ENCODE results near the gene SLC6A2.
A peak's percentile ranks its signal among the peaks of the same experiment; 100 is the strongest.

The SLC6A2 gene

DNA sequence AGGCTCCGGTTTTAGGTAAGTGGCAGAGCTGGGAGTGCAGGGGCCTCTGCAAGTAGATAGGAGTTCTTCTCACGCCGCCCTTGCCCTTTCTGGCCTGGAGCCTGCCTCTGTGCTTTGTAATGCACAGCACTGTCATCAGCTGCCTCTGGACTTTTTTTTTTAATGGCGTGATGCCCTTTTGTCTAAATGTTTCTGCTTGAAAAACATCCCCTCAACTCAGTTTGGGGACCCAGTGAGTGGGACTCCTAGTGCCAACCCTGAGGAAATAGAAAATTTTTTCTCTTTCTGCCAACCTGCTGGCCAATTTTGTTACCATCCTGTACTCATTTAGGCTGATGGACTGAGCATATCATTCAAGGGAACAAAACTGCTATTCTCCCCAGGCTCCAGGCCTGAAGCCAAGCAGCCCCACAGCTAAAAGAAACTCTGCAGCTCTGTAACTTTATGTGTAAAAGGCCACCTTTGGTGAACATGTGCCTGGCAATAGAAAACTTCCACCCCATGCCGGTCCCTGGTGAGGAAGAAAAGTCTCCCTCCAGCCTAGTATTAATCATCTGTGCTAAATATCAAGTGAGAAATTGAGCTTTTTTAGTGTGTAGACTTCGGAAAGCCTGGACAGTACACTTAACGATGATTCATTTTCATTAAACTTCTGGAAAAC, 22.5 kb downstream of the SLC6A2 start:
- no peak for DNase-seq

DNA sequence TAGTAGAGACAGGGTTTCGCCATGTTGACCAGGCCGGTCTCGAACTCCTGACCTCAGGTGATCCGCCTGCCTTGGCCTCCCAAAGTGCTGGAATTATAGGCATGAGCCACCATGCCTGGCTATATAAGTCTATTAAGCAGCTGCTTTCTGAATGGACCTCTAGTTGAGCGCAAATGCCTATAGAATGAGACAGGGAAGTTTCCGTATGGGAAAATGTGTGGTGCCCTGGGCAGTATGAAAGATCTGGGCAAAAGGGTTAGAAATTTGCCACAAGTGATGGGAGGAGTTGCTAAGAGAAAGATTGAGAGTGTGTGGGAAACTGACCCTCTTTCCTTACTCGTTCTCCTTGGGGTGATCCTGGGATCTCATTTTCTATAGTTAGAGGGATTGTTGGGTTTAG, 26.3 kb downstream of the SLC6A2 start:
- DNase-seq = no peak

- DNase-seq = no peak
These were observed 30.2 kb downstream of the SLC6A2 start for GRCh38 chr16:55685973-55686372.

DNA sequence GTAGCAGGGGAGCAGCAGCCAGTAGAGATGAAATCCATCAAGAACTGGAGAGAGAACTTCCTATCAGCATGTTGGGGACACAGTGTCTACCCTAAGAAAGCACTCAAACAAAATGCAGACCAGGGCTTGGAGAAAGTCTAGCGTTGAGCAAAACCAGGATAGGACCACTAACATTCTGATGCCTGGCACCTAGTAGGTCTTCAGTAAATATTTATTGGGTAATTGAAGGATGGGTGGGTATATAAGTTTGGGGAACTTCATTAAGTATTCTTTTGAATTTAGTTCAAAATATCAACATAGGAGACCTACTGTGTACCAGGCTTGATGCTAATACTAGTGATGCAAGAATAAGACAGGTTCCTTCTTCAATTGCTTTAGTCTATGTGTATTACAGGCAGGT, 30.9 kb downstream of the SLC6A2 start:
- DNase-seq = no peak

GRCh38 chr16:55687802-55688201, 32.0 kb downstream of the SLC6A2 start:
- DNase-seq = no peak

GRCh38 chr16:55690841-55691240, 35.1 kb downstream of the SLC6A2 start:
- no peak for DNase-seq

GRCh38 chr16:55691771-55692170, 36.0 kb downstream of the SLC6A2 start:
- DNase-seq = no peak

- no peak for DNase-seq
These were observed 39.8 kb downstream of the SLC6A2 start for GRCh38 chr16:55695595-55695994.

DNA sequence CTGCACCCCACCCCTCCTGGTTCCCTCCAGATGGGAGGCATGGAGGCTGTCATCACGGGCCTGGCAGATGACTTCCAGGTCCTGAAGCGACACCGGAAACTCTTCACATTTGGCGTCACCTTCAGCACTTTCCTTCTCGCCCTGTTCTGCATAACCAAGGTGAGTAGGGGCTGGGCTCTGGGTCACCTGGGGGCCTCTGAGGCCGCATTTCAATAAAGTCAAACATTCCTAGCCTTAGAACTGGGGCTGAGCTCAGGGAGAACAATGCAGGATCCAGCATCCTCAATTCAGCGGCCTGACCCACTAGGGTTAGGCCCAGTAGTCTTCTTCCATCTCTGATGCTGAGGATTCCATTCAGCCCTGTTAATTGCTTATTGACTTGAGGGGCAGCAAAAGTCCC, 42.1 kb downstream of the SLC6A2 start:
- no peak for DNase-seq

- DNase-seq = no peak
These were observed 42.5 kb downstream of the SLC6A2 start for GRCh38 chr16:55698331-55698730.

DNA sequence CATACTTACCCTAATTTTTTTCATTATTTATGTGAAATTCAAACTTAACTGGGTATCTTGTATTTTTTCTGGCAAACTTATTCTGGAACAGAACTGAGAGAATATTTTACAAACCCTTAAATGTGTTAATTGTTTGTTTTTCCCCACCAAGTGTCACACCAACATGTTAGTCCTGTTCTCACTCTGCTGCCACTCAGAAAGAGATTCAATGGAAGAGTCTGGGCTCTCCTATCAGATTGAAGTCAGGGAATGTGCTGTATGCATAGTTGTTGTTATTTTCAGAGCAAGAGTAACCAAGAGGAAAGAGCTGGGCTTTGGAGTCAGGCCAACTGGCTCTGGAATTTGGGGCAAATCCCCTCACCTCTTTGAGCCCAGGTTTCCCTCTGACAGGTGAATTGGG, 43.2 kb downstream of the SLC6A2 start:
- no peak for DNase-seq

DNA sequence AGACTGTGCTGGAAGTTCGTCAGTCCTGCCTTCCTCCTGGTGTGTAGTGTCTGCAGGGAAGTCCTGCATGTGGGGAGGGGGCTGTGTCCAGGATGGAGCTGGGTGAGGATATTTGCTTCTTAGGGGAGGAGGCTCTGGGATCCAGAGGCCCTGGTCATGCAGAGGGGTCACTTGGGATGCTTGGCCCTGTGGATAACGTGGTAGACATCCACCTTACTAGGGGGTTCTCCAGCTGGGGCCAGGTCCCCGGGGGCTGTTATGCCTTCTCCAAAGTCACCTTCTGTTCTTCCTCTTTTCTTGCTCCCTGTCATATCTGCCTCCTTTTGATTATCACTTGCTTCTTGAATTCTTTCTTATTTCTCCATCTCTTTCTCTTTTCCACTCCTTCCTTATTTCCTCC, 43.8 kb downstream of the SLC6A2 start:
- no peak for DNase-seq

DNA sequence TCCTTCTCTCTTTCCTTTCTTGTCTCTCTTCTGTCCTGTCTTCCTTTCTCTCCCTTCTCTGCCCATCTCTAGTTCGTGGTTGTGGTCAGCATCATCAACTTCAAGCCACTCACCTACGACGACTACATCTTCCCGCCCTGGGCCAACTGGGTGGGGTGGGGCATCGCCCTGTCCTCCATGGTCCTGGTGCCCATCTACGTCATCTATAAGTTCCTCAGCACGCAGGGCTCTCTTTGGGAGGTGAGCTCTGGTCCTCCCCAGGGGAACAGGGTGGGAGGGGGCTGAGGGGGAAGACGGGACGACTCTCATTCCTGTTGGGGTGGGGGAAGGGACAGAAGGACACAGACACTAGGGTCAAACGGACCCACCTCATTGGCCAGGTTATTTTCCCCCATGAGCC, 44.3 kb downstream of the SLC6A2 start:
- DNase-seq = no peak

DNA sequence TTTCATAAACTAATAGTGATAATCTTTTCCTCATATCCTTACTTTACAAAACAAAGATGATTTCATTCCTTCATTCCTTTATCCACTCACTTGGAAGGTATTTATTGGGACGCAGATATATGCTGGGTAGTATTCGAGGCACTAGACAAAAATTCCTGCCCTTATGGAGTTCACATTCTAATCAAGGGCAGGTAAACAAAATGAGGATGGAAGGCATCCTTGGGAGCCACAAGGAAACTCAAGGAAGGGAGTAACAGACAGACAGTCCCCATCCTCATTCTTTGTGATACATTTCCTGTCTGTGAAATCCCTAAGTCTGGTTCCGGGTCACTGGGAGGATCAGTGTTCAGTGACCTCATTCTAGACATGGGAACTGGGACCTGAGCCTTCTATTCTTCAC, 45.2 kb downstream of the SLC6A2 start:
- no peak for DNase-seq

GRCh38 chr16:55701442-55702319, 45.9 kb downstream of the SLC6A2 start:
- DNase-seq = peak; percentile 46

GRCh38 chr16:55703003-55704001, 47.5 kb downstream of the SLC6A2 start:
- no peak for DNase-seq

GRCh38 chr16:55706739-55707384, 51.1 kb downstream of the SLC6A2 start:
- no peak for DNase-seq

DNA sequence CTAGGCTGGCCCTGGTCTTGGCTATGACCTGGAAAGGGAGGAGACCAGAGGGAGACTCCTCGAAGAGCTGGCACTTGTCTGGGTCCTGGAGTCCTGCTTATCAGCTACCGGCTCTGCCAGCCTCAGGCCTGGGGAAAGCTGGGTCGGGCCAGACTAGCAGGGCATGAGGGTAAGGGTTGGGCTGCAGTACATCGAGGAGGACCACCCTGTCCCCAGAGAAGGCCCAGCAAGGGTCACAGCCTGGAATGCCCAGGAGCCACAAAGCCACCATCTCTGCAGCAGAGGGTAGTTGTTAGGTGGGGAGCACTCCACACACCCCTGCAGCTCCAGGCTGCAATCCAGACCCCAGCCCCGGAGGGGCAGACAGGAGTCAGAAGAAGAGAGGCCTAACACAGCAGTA, 54.0 kb downstream of the SLC6A2 start:
- no peak for DNase-seq

- no peak for DNase-seq
These were observed 54.7 kb downstream of the SLC6A2 start for GRCh38 chr16:55710466-55710865.

- peak; percentile 54 for DNase-seq
These were observed 56.4 kb downstream of the SLC6A2 start for GRCh38 chr16:55711959-55712876.

DNA sequence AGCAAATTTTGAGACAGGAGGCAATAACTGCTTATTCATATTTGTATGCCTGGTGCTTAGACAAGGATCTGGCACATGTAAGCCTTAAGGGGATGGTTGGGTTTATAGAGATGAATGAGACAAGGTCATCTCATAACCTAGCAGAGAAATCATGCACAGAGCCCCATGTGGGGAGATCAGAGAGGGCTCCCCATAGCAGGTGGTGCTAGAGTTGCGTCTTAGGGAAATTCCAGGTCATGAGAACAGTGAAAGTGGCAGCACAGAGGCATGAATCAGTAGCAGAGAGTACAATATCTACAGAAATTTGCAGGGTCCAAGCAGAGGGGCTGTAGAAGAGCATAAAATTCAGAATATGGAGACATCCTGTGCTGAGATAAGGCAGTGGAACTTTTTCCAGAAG, 57.3 kb downstream of the SLC6A2 start:
- DNase-seq = no peak

- no peak for DNase-seq
These were observed 61.5 kb downstream of the SLC6A2 start for GRCh38 chr16:55717326-55717725.

Measured in stimulated activated CD4-positive, alpha-beta T cell treated with anti-CD3 and anti-CD28 coated beads, Interleukin-1b, Interleukin-23, amount 100 ng/mL, for 48 hours (primary cell).